Mesenchymal stem cell (in vitro differentiated cells and primary cell): ENCODE measurements around the gene GABRB3.

Experiments used
- DNase-seq: peaks from one replicate; pipeline ENCODE4 v3.0.0-alpha.2; 2013
- H2AFZ ChIP-seq: one replicate; pipeline ENCODE4 v1.6.1; 2013; ENCODE audit warnings: low read depth, mild to moderate bottlenecking, control low read depth, inconsistent platforms, low read length, moderate library complexity
- H2AK5ac ChIP-seq: 2 replicates; pipeline ENCODE4 v1.6.1; 2013; ENCODE audit warnings: low read length, moderate library complexity, mild to moderate bottlenecking, inconsistent platforms; ENCODE audit not compliant: severe bottlenecking
- H2BK120ac ChIP-seq: one replicate; pipeline ENCODE4 v1.6.1; 2013; ENCODE audit warnings: low read depth, mild to moderate bottlenecking, inconsistent platforms, low read length, moderate library complexity
- H2BK12ac ChIP-seq, 2 experiments: one replicate each; pipeline ENCODE4 v1.6.1; 2013; ENCODE audit warnings: inconsistent platforms in 2 of 2, low read length in 2 of 2, mild to moderate bottlenecking in 2 of 2, moderate library complexity in 2 of 2, control low read depth in 1 of 2
- H2BK15ac ChIP-seq: one replicate; pipeline ENCODE4 v1.6.1; 2013; ENCODE audit warnings: mild to moderate bottlenecking, low read depth, inconsistent platforms; ENCODE audit not compliant: poor library complexity, severe bottlenecking
- H2BK5ac ChIP-seq: 2 replicates; pipeline ENCODE4 v1.6.1; 2013; ENCODE audit warnings: low read depth, mild to moderate bottlenecking, low read length, control low read depth, inconsistent platforms; ENCODE audit not compliant: poor library complexity, severe bottlenecking
- H3K14ac ChIP-seq, 2 experiments: one replicate each; pipeline ENCODE4 v1.6.1; 2013; ENCODE audit warnings: inconsistent platforms in 2 of 2, low read length in 2 of 2, control low read depth in 1 of 2, mild to moderate bottlenecking in 1 of 2, moderate library complexity in 1 of 2
- H3K18ac ChIP-seq, 2 experiments: one replicate each; pipeline ENCODE4 v1.6.1; 2013; ENCODE audit warnings: inconsistent platforms in 2 of 2, low read length in 2 of 2, control low read depth in 1 of 2, low read depth in 1 of 2, mild to moderate bottlenecking in 1 of 2
- H3K23ac ChIP-seq, 2 experiments: one replicate each; pipeline ENCODE4 v1.6.1; 2013; ENCODE audit warnings: inconsistent platforms in 2 of 2, low read length in 2 of 2, mild to moderate bottlenecking in 2 of 2, moderate library complexity in 2 of 2, control low read depth in 1 of 2
- H3K27ac ChIP-seq: 2 replicates; pipeline ENCODE4 v1.5.1; 2013; ENCODE audit warnings: mild to moderate bottlenecking, moderate library complexity, low read length, control low read depth, inconsistent platforms; ENCODE audit not compliant: poor library complexity, severe bottlenecking
- H3K27me3 ChIP-seq, 2 experiments: 2 replicates each; pipeline versions ENCODE4 v1.6.1 to v1.7.0; 2013; ENCODE audit warnings: low read length in 2 of 2, mild to moderate bottlenecking in 2 of 2, moderate library complexity in 2 of 2, control low read depth in 1 of 2, inconsistent platforms in 1 of 2; ENCODE audit not compliant: control insufficient read depth in 1 of 2, insufficient read depth in 1 of 2
- H3K36me3 ChIP-seq, 2 experiments: 2 replicates each; pipeline versions ENCODE4 v1.6.1 to v1.7.0; 2013; ENCODE audit warnings: low read length in 2 of 2, control low read depth in 1 of 2, inconsistent platforms in 1 of 2, low read depth in 1 of 2, mild to moderate bottlenecking in 1 of 2; ENCODE audit not compliant: insufficient read depth in 2 of 2, control insufficient read depth in 1 of 2
- H3K4ac ChIP-seq, 2 experiments: one replicate each; pipeline ENCODE4 v1.6.1; 2013; ENCODE audit warnings: inconsistent platforms in 2 of 2, low read length in 2 of 2, mild to moderate bottlenecking in 2 of 2, moderate library complexity in 2 of 2, control low read depth in 1 of 2, low read depth in 1 of 2
- H3K4me1 ChIP-seq: 2 replicates; pipeline ENCODE4 v1.6.1; 2013; ENCODE audit warnings: low read depth, low read length, control low read depth; ENCODE audit not compliant: control insufficient read depth, insufficient read depth
- H3K4me2 ChIP-seq: 2 replicates; pipeline ENCODE4 v1.6.1; 2013; ENCODE audit warnings: low read length, mild to moderate bottlenecking, inconsistent platforms; ENCODE audit not compliant: poor library complexity, severe bottlenecking
- H3K4me3 ChIP-seq, 2 experiments: 2 replicates each; pipeline versions ENCODE4 v1.5.1 to v1.7.0; 2013; ENCODE audit warnings: low read length in 2 of 2, mild to moderate bottlenecking in 2 of 2, control low read depth in 1 of 2, low read depth in 1 of 2; ENCODE audit not compliant: insufficient read depth in 1 of 2
- H3K79me1 ChIP-seq: replicated peaks from 2 replicates; pipeline ENCODE4 v1.6.1; 2013; ENCODE audit warnings: mild to moderate bottlenecking, control low read depth, low read length, inconsistent platforms; ENCODE audit not compliant: poor library complexity, severe bottlenecking
- H3K9ac ChIP-seq: 2 replicates; pipeline ENCODE4 v1.7.0; 2013; ENCODE audit warnings: mild to moderate bottlenecking, low read length, moderate library complexity
- H3K9me3 ChIP-seq: 2 replicates; pipeline ENCODE4 v1.7.0; 2013; ENCODE audit warnings: mild to moderate bottlenecking, low read length; ENCODE audit not compliant: control insufficient read depth
- H4K8ac ChIP-seq: one replicate; pipeline ENCODE4 v1.6.1; 2013; ENCODE audit warnings: inconsistent platforms, mild to moderate bottlenecking, low read length, moderate library complexity
- H4K91ac ChIP-seq: one replicate; pipeline ENCODE4 v1.6.1; 2013; ENCODE audit warnings: mild to moderate bottlenecking, low read length, inconsistent platforms
- WGBS: methylation state at CpG from one replicate; pipeline ENCODE4 v1.1.7; 2013; ENCODE audit warnings: mixed read lengths; 5-methylcytosine and 5-hydroxymethylcytosine counted together

GABRB3 gene

DNA sequence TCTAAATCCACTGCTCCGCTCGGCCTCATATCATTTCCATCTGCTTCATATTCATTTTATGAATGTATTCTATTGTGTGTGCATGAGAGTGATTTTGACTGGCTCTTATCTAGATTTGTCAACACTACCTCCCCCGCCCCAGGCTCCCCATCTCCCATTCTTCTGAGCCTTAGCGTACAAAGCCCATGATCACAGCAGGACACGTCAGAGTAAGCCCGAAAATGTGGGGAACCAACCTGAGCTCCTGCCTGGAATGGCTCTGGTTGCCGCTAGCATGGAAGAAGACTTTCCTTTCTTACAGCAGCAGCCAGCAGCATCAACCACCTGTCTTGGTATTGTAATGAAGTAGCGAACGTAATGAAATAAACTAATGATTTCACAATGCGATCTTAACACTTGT lies 61.4 kb downstream of the GABRB3 start:
- H3K27me3 ChIP-seq = no peaks in the 10 kb centered on the region
- WGBS = 83% methylated on average over 8 of the region's 10 CpGs
- no peak for DNase-seq

DNA sequence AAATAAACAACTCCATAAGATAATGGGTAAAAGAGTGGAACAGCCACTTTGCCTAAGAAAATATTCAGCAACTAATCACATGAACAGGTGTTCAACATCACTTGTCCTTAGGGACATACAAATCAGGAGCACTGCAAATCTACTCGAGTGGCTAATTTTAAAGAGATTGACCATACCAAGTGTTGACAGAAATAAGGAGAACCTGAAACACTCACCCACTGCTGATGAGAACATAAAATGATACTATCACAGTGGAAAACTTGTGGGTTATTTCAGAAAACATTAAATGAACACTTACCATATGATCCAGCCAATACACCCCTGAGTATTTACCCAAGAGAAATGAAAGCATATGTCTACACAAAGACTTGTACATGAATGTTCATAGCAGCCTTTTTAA lies 70.5 kb downstream of the GABRB3 start:
- H2BK5ac ChIP-seq = no peak overlapping the region
- H3K79me1 ChIP-seq = no peaks in the 10 kb centered on the region

More for the DNA sequence above, 61.4 kb downstream of the GABRB3 start:
- H2AK5ac ChIP-seq = no peak overlapping the region
- H3K4me1 ChIP-seq = no peaks in the 10 kb centered on the region
- no peak overlapping the region for H3K23ac ChIP-seq
- H3K4me3 ChIP-seq = no peak overlapping the region
- no peak overlapping the region for H2BK120ac ChIP-seq
- no peak overlapping the region for H3K9ac ChIP-seq
- no peak overlapping the region for H3K18ac ChIP-seq
- H4K91ac ChIP-seq = no peak overlapping the region
- no peaks in the 10 kb centered on the region for H3K79me1 ChIP-seq
- no peak overlapping the region for H3K4me2 ChIP-seq
- H2BK15ac ChIP-seq = no peak overlapping the region
- no peak overlapping the region for H3K14ac ChIP-seq
- no peaks in the 10 kb centered on the region for H3K36me3 ChIP-seq
- H2AFZ ChIP-seq = no peak overlapping the region
- peaks cover 4% of the 10 kb centered on the region for H3K9me3 ChIP-seq
- no peak overlapping the region for H4K8ac ChIP-seq
- H2BK5ac ChIP-seq = no peak overlapping the region
- no peak overlapping the region for H3K4ac ChIP-seq
- H3K27ac ChIP-seq = no peak overlapping the region
- H2BK12ac ChIP-seq = no peak overlapping the region

DNA sequence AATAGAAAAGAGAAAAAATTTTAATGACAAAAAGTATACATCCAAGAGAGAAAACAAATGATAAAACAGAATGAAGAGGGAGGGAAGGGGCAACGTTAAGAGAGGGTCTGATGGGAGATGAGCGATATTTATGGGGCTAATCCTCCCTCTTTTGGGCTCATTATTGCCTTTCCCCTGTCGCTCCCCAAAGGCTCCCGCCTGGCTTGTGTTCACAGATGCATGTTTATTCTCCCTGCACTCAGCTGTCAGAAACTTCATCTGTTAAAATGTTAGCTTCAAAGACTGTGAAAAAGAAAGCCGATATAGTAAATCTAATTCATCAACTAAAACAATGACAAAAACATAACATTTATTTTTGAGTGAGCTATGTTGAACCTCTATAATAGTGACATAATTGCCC lies 74.3 kb downstream of the GABRB3 start:
- Histone ChIP-seq H3K14ac (no peak overlapping the region), H3K27ac (no peak overlapping the region), H2BK5ac (no peak overlapping the region), H3K4ac (no peak overlapping the region), H3K9ac (no peak overlapping the region), H3K36me3 (no peaks in the 10 kb centered on the region), H3K18ac (no peak overlapping the region), H2AFZ (no peak overlapping the region), H2BK15ac (no peak overlapping the region), H2AK5ac (no peak overlapping the region), H3K4me2 (no peak overlapping the region), H3K79me1 (no peaks in the 10 kb centered on the region), H3K9me3 (peaks cover 25% of the 10 kb centered on the region), H3K4me1 (no peaks in the 10 kb centered on the region), H4K91ac (no peak overlapping the region), H4K8ac (no peak overlapping the region), H3K23ac (no peak overlapping the region), H3K27me3 (no peaks in the 10 kb centered on the region), H2BK120ac (no peak overlapping the region), H2BK12ac (no peak overlapping the region), H3K4me3 (no peak overlapping the region)
- DNase-seq = no peak
- 55% methylated on average over 3 of the region's 5 CpGs for WGBS

More for the DNA sequence above, 70.5 kb downstream of the GABRB3 start:
- H3K27ac ChIP-seq = no peak overlapping the region
- no peak overlapping the region for H3K14ac ChIP-seq
- H2BK120ac ChIP-seq = no peak overlapping the region
- no peak overlapping the region for H2AK5ac ChIP-seq
- no peak overlapping the region for H3K23ac ChIP-seq
- H3K4me1 ChIP-seq = no peaks in the 10 kb centered on the region
- DNase-seq = no peak
- H3K4me3 ChIP-seq = no peak overlapping the region
- no peak overlapping the region for H2BK12ac ChIP-seq
- no peak overlapping the region for H2BK15ac ChIP-seq
- H3K9me3 ChIP-seq = peaks cover 11% of the 10 kb centered on the region
- no peak overlapping the region for H2AFZ ChIP-seq
- no peak overlapping the region for H4K8ac ChIP-seq
- H3K36me3 ChIP-seq = no peaks in the 10 kb centered on the region
- 71% methylated on average over 1 of the region's 1 CpG for WGBS
- H3K18ac ChIP-seq = no peak overlapping the region
- no peak overlapping the region for H3K4me2 ChIP-seq
- H3K9ac ChIP-seq = no peak overlapping the region
- H3K4ac ChIP-seq = no peak overlapping the region
- H4K91ac ChIP-seq = no peak overlapping the region
- no peaks in the 10 kb centered on the region for H3K27me3 ChIP-seq

DNA sequence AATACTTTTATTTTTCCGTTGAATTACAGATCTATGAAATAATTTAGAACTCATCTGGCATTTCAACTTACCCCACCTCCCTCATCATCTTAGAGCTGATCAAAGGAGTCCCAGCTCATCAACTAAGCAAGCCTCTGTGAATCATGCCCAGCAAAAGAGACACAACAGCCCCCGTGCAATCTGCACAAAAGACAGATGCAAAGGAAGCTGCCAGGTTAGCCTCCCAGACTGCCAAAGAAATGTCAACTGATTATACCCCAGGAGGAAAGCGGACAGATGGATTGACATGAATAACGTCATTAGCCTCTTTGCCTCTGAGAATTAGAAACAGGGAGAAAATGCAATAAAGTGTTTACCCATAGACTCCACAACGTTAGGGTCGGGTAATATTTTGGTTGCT lies 75.0 kb downstream of the GABRB3 start:
- Histone ChIP-seq H2AK5ac (no peak overlapping the region), H4K8ac (no peak overlapping the region), H2BK12ac (no peak overlapping the region), H3K27ac (no peak overlapping the region), H3K14ac (no peak overlapping the region), H3K9me3 (peaks cover 25% of the 10 kb centered on the region), H3K4me2 (no peak overlapping the region), H3K9ac (no peak overlapping the region), H3K18ac (no peak overlapping the region), H3K4me3 (no peak overlapping the region), H3K79me1 (no peaks in the 10 kb centered on the region), H3K27me3 (no peaks in the 10 kb centered on the region), H3K4me1 (no peaks in the 10 kb centered on the region), H2BK15ac (no peak overlapping the region), H4K91ac (no peak overlapping the region), H3K23ac (no peak overlapping the region), H2BK120ac (no peak overlapping the region), H3K36me3 (no peaks in the 10 kb centered on the region), H3K4ac (no peak overlapping the region), H2AFZ (no peak overlapping the region), H2BK5ac (no peak overlapping the region)
- 82% methylated on average over 4 of the region's 6 CpGs for WGBS
- DNase-seq = no peak
